AG10803 (cell line): ENCODE results near the gene OR11H7.
"Not testable (repeated sequence)": the region's sequence is repeated elsewhere in the genome, so short reads cannot be mapped to it uniquely, and the experiment has no call there.

Experiments used
- DNase-seq: peaks from one replicate; pipeline ENCODE4 v3.0.0; 2010; ENCODE audit warnings: low read depth
- H3K4me3 ChIP-seq: 2 replicates; pipeline ENCODE4 v1.5.1; 2011; ENCODE audit warnings: mild to moderate bottlenecking, low read length, control low read depth
- CTCF ChIP-seq: conservative IDR thresholded peaks from 2 replicates; pipeline ENCODE4 v1.5.1; 2011; ENCODE audit warnings: mild to moderate bottlenecking, low read length, control low read depth, inconsistent platforms

The OR11H7 gene

GRCh38 chr14:20277409-20277808 lies 48.6 kb downstream of the OR11H7 start:
- no peak for TF ChIP-seq CTCF
- no peak for DNase-seq

GRCh38 chr14:20278414-20278813 lies 49.6 kb downstream of the OR11H7 start:
- TF ChIP-seq CTCF: no peak
- no peak for DNase-seq
- no peak overlapping the region for H3K4me3 ChIP-seq

More at GRCh38 chr14:20277409-20277808, 48.6 kb downstream of the OR11H7 start:
- H3K4me3 ChIP-seq: no peak overlapping the region

- not testable (repeated sequence) for H3K4me3 ChIP-seq, DNase-seq
Measured at GRCh38 chr14:20280265-20280664, 51.5 kb downstream of the OR11H7 start.
